Duodenal mucosa (tissue), 2 donors: ENCODE data around the gene ACAT1.
A peak's percentile ranks its signal among the peaks of the same experiment; 100 is the strongest.

Experiments
- H3K27ac ChIP-seq: one replicate; pipeline ENCODE4 v1.7.0; 2013; ENCODE audit warnings: low read depth, low read length
- H3K27me3 ChIP-seq, 2 donors: one replicate each; pipeline ENCODE4 v1.7.0; 2013; ENCODE audit warnings: low read length in 2 of 2, control low read depth in 1 of 2; ENCODE audit not compliant: insufficient read depth in 2 of 2, control insufficient read depth in 1 of 2
- H3K36me3 ChIP-seq, 2 donors: one replicate each; pipeline ENCODE4 v1.7.0; 2013; ENCODE audit warnings: low read length in 2 of 2, control low read depth in 1 of 2; ENCODE audit not compliant: insufficient read depth in 2 of 2, control insufficient read depth in 1 of 2
- H3K4me1 ChIP-seq, 2 donors: one replicate each; pipeline ENCODE4 v1.7.0; 2013; ENCODE audit warnings: low read length in 2 of 2, control low read depth in 1 of 2; ENCODE audit not compliant: insufficient read depth in 2 of 2, control insufficient read depth in 1 of 2
- H3K4me3 ChIP-seq, 2 donors: one replicate each; pipeline ENCODE4 v1.7.0; 2013; ENCODE audit warnings: low read length in 2 of 2, low read depth in 1 of 2
- H3K9ac ChIP-seq, 2 donors: one replicate each; pipeline ENCODE4 v1.7.0; 2013; ENCODE audit warnings: low read length in 2 of 2, low read depth in 1 of 2
- H3K9me3 ChIP-seq, 2 donors: one replicate each; pipeline ENCODE4 v1.7.0; 2013; ENCODE audit warnings: low read length in 2 of 2, control low read depth in 1 of 2; ENCODE audit not compliant: control insufficient read depth in 1 of 2

The ACAT1 gene

GRCh38 chr11:108121274-108122155, at the start of gene ACAT1:
ACAT1 (plus strand) TSS chr11:108121567; CDS start chr11:108121607, 40 bp downstream.
- H3K9me3 ChIP-seq, result no peaks in the 10 kb centered on the region
- H3K4me1 ChIP-seq, result peaks cover 26 to 33% of the 10 kb centered on the region in 2 donors
- peak within 1 kb of the TSS; percentile 84 for H3K4me3 ChIP-seq
- peaks cover 0 to 3% of the 10 kb centered on the region in 2 donors for H3K36me3 ChIP-seq
- H3K27me3 ChIP-seq, result no peaks in the 10 kb centered on the region
- H3K27ac ChIP-seq, result peak within 1 kb of the TSS; percentile 97
- peak within 1 kb of the TSS; percentile 54 to 85 for H3K9ac ChIP-seq

- H3K4me1 ChIP-seq, result no peaks in the 10 kb centered on the region
- peaks cover 3 to 24% of the 10 kb centered on the region in 2 donors for H3K36me3 ChIP-seq
- H3K9me3 ChIP-seq, result no peaks in the 10 kb centered on the region
- H3K9ac ChIP-seq, result no peak overlapping the region
- no peak overlapping the region for H3K27ac ChIP-seq
- H3K27me3 ChIP-seq, result no peaks in the 10 kb centered on the region
- no peak overlapping the region for H3K4me3 ChIP-seq
Observed at GRCh38 chr11:108084811-108085210, 36.6 kb upstream of the ACAT1 start.

GRCh38 chr11:108085672-108086071, 35.7 kb upstream of the ACAT1 start:
- Histone ChIP-seq H3K9me3 (no peaks in the 10 kb centered on the region), H3K9ac (no peak overlapping the region), H3K27me3 (no peaks in the 10 kb centered on the region), H3K4me3 (no peak overlapping the region), H3K27ac (no peak overlapping the region), H3K36me3 (peaks cover 3 to 16% of the 10 kb centered on the region in 2 donors), H3K4me1 (no peaks in the 10 kb centered on the region)

GRCh38 chr11:108092134-108092533, 29.2 kb upstream of the ACAT1 start:
- no peak overlapping the region for H3K4me3 ChIP-seq
- no peaks in the 10 kb centered on the region for H3K9me3 ChIP-seq
- H3K9ac ChIP-seq, result no peak overlapping the region
- peaks cover 4 to 28% of the 10 kb centered on the region in 2 donors for H3K36me3 ChIP-seq
- H3K4me1 ChIP-seq, result no peaks in the 10 kb centered on the region
- no peak overlapping the region for H3K27ac ChIP-seq
- no peaks in the 10 kb centered on the region for H3K27me3 ChIP-seq

- peaks cover 4 to 40% of the 10 kb centered on the region in 2 donors for H3K36me3 ChIP-seq
- H3K4me3 ChIP-seq, result no peak overlapping the region
- H3K27me3 ChIP-seq, result no peaks in the 10 kb centered on the region
- no peaks in the 10 kb centered on the region for H3K9me3 ChIP-seq
- no peaks in the 10 kb centered on the region for H3K4me1 ChIP-seq
- H3K27ac ChIP-seq, result no peak overlapping the region
- no peak overlapping the region for H3K9ac ChIP-seq
Observed at GRCh38 chr11:108093128-108093904, 28.1 kb upstream of the ACAT1 start.

GRCh38 chr11:108097179-108097578, 24.2 kb upstream of the ACAT1 start:
- H3K9ac ChIP-seq, result no peak overlapping the region
- H3K27ac ChIP-seq, result no peak overlapping the region
- no peaks in the 10 kb centered on the region for H3K27me3 ChIP-seq
- peaks cover 4 to 48% of the 10 kb centered on the region in 2 donors for H3K36me3 ChIP-seq
- H3K4me1 ChIP-seq, result no peaks in the 10 kb centered on the region
- no peak overlapping the region for H3K4me3 ChIP-seq
- H3K9me3 ChIP-seq, result no peaks in the 10 kb centered on the region

- Histone ChIP-seq H3K4me3 (no peak overlapping the region), H3K4me1 (no peaks in the 10 kb centered on the region), H3K27me3 (no peaks in the 10 kb centered on the region), H3K9ac (no peak overlapping the region), H3K36me3 (peaks cover 3 to 50% of the 10 kb centered on the region in 2 donors), H3K9me3 (no peaks in the 10 kb centered on the region), H3K27ac (no peak overlapping the region)
Observed at GRCh38 chr11:108101090-108101775, 20.1 kb upstream of the ACAT1 start.

GRCh38 chr11:108111126-108111525, 10.2 kb upstream of the ACAT1 start:
- Histone ChIP-seq H3K4me1 (peaks cover 8 to 12% of the 10 kb centered on the region in 2 donors), H3K36me3 (no peaks in the 10 kb centered on the region), H3K9ac (no peak overlapping the region), H3K27ac (no peak overlapping the region), H3K27me3 (no peaks in the 10 kb centered on the region), H3K9me3 (no peaks in the 10 kb centered on the region), H3K4me3 (no peak overlapping the region)

GRCh38 chr11:108112057-108112456, 9.3 kb upstream of the ACAT1 start:
- Histone ChIP-seq H3K36me3 (no peaks in the 10 kb centered on the region), H3K9me3 (no peaks in the 10 kb centered on the region), H3K27ac (no peak overlapping the region), H3K4me1 (peaks cover 9 to 13% of the 10 kb centered on the region in 2 donors), H3K4me3 (no peak overlapping the region), H3K27me3 (no peaks in the 10 kb centered on the region), H3K9ac (no peak overlapping the region)
